NK-92 (cell line): ENCODE measurements around the gene ORC5.

Experiments
- DNase-seq: peaks from one replicate; lab custom pipeline; 2025; ENCODE audit not compliant: unreplicated experiment; lab: John Stamatoyannopoulos, UW

The ORC5 gene

GRCh38 chr7:104127204-104127603 lies 80.6 kb downstream of the ORC5 start:
- no peak for DNase-seq

DNA sequence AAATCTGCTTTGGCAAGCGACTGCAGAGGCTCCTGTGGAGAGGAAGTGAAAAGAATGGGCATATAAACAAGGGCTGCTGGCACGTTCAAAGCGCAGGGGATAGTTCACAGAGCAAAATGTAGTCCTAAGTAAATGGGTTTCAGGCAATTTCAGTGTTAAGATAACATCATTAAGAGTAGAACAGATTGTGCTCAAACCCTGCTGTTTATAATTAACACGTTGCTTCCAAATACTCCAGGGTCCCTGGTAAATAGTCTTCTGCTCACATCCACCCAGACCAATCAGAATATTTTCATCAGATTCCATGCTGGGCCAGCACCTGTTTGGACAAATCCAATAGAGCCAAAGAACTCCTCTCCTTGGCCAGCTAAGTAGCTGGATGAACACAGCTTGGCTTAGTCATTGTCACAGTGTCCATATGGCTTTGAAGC lies 81.4 kb downstream of the ORC5 start:
- DNase-seq = no peak

DNA sequence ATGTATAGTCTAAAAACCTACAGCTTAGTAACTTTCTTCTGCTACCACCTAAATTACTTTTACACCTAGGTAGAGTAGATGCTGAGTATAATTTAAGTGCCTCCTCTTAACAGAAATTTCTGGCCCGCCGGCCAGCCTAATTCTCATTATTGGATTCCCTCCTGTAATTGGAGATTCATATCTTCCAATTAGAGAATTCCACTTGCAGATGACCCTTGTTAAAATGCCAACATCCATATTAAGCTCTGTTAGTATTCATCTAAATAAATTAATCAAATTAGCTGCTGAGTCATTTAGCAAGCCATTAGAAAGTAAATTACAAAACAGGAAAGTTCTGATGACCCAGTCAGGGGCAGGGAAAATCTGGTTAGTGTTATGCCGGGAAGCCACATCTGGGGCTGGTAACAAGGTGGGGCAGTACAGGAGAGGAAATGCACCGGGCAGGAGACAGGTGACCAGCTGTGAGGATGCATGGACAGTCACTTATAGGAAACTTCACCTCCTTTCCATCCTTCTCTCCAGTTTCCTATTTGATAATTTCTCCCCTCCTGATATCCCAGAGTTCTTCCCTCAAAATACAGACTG lies 82.8 kb downstream of the ORC5 start:
- no peak for DNase-seq

- DNase-seq = no peak
Measured at GRCh38 chr7:104124469-104124868, 83.3 kb downstream of the ORC5 start.

DNA sequence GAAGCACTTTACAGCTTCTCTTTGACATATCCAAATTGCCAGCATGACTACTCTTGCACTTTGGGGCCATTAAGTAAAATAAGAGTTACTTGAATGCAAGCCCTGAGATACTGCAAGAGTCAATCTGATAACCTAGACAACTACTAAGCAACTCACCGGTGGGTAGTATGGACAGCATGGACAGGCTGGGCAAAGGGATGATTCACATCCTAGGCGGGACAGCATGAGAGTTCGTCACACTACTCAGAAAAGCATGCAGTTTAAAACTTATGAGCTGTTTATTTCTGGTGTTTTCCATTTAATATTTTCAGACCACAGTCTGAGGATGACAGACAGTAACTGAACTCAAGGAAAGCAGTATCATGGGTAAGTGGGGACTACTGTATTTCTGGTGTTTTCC lies 84.0 kb downstream of the ORC5 start:
- no peak for DNase-seq

DNA sequence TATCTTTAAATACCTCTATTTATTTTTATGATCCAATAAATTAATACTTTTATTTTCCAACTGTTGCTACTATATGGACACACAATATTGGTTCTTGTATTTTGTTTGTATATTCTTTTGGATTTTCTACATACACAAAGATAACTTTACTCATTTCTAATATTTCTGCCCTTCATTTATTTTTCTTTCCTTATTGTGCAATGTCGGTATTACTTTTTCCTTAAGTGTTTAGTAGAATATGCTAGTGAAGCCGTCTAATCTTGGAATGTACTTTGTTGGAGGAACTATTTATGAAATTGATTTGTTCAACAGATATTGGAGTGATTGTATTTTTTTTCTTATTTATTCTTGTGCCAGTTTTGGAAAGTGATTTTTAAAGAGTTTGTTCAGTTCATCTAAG lies 94.0 kb downstream of the ORC5 start:
- DNase-seq = no peak

DNA sequence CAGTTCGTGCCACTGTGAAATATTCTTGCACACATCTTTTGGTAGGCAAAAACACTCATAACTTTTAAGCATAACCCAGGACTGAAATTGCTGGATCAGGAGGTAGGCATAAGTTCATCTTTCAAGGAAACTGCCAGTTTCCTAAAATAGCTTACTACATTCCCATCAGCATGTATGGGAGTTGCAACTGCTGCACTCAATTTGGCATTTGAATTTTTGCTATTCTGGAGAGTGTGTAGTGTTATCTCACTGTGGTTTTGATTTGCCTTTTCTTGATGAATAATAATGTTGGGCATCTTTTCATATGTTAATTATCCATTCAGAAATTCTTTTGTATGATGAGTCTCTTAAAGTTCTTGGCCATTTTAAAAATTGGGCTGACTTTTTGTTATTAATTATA lies 95.2 kb downstream of the ORC5 start:
- no peak for DNase-seq

GRCh38 chr7:104111271-104111670 lies 96.5 kb downstream of the ORC5 start:
- no peak for DNase-seq

DNA sequence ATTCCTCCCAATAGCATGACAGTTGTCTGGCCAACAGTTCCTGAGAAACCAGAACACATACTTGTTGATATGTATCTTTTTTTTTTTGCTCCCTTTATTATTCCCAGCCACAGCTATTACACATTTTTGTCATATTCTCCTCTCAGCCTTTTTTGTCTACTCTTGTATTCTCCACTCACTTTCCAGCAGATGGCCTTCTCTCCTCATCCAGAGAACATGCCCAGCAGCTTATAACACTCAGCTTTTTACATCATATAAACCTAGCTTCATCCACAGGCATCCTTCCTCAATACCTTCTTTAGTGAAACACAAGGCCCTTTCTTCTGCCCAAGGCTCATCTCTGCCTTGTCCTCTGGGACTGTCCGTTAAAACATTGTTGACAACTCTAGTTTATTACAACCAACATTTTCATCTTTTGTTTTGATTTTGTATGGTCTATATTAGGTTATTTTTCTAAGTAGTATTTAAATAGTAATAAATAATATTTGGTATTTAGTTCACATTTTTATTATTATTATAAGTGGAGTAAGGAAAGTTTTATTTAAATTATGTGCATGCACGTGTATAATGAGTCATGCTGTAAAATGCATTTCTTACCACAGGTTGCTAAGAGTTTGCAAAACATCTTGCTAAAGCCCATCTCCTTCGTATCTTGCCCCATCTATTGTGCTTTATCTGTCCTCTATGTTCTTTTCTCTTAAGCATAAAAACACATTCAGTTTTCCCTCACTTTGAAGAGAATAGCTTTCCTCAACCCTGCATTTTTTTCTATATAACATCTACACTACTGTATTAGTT lies 101.5 kb downstream of the ORC5 start:
- DNase-seq = no peak

GRCh38 chr7:104098890-104099289 lies 108.9 kb downstream of the ORC5 start:
- no peak for DNase-seq

- DNase-seq = no peak
Measured at GRCh38 chr7:104096683-104097082, 111.1 kb downstream of the ORC5 start.

DNA sequence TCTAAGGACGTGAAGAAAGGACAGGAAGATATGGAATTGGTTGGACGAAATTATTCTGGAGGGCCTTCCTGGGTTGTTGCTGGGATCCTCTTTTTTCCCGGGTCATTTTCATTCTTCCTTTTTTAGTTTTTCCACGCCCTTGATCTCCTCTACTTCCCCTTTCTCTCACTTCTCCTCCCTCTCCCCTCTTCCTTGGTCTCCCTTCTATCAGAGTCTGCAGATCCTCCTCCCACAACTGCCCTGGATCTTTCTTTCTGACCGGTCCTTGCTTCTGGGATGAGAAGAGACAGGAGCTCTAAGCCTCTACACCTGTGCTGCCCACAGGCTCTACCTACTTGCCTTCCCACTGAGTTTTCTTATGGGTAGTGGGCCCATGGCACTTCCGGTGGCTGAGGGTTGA lies 114.7 kb downstream of the ORC5 start:
- no peak for DNase-seq

- no peak for DNase-seq
Measured at GRCh38 chr7:104091242-104091641, 116.6 kb downstream of the ORC5 start.

GRCh38 chr7:104089612-104090011 lies 118.2 kb downstream of the ORC5 start:
- DNase-seq = no peak

- no peak for DNase-seq
Measured at GRCh38 chr7:104089061-104089460, 118.8 kb downstream of the ORC5 start.
